Heart left ventricle (tissue), 16 donors: ENCODE results near the gene DNM1. TPM values are rescaled to one million over a fixed set of nuclear protein-coding genes. Genes with fewer than 3 reads are reported as not detected.

ENCODE experiments used
- ATAC-seq, 4 donors: fragments of 200-7000 bp; cut with Tn5 transposase; one replicate each; pipeline ENCODE4 v1.9.1; 2020 to 2022; ENCODE audit warnings: moderate library complexity in 4 of 4, mild to moderate bottlenecking in 3 of 4, moderate number of reproducible peaks in 1 of 4
- DNase-seq, 5 donors: peaks; one replicate each; pipeline ENCODE4 v3.0.0-alpha.2; 2020
- H3K27ac ChIP-seq, 12 donors: fragments of 200-600 bp; sonication (generic) in 4 of 12; one replicate each; pipeline versions ENCODE4 v1.5.0 to v1.8.0; 2016 to 2022; ENCODE audit warnings: mild to moderate bottlenecking in 2 of 12
- H3K27me3 ChIP-seq, 9 donors: fragments of 200-600 bp; sonication (generic) in 2 of 9; one replicate each; pipeline versions ENCODE4 v1.5.1 to v1.8.0; 2016 to 2022; ENCODE audit warnings: mild to moderate bottlenecking in 3 of 9
- H3K36me3 ChIP-seq, 9 donors: fragments of 200-600 bp; sonication (generic) in 2 of 9; one replicate each; pipeline versions ENCODE4 v1.5.0 to v1.8.0; 2018 to 2022; ENCODE audit warnings: mild to moderate bottlenecking in 2 of 9
- H3K4me1 ChIP-seq, 12 donors: fragments of 200-600 bp; sonication (generic) in 4 of 12; one replicate each; pipeline versions ENCODE4 v1.5.0 to v1.8.0; 2016 to 2022; ENCODE audit warnings: mild to moderate bottlenecking in 3 of 12
- H3K4me3 ChIP-seq, 12 donors: fragments of 200-600 bp; sonication (generic) in 4 of 12; one replicate each; pipeline versions ENCODE4 v1.5.0 to v1.8.0; 2017 to 2022; ENCODE audit warnings: mild to moderate bottlenecking in 9 of 12, moderate library complexity in 4 of 12
- H3K9me3 ChIP-seq, 12 donors: fragments of 200-600 bp; sonication (generic) in 4 of 12; one replicate each; pipeline versions ENCODE4 v1.5.0 to v1.8.0; 2016 to 2022; ENCODE audit warnings: mild to moderate bottlenecking in 1 of 12
- POLR2A ChIP-seq, 2 donors: fragments of 450-650 bp; IDR thresholded peaks; one replicate each; pipeline ENCODE4 v1.6.1; 2017; ENCODE audit warnings: antibody characterized with exemption in 2 of 2, mild to moderate bottlenecking in 2 of 2, moderate library complexity in 2 of 2
- WGBS, 4 donors: extraction: QIAGEN DNeasy Blood & Tissue Kit in 2 of 4; methylation state at CpG; one replicate each; pipeline versions ENCODE4 v1.1.5 to v1.1.7; 2013 to 2018; 5-methylcytosine and 5-hydroxymethylcytosine counted together
- intact Hi-C, 10 donors: fragments of 100-400 bp; cut with DNase I; formaldehyde crosslinking; loops; one replicate each; pipeline versions ENCODE4 v1.11.1 to v1.14.2; 2022
- polyA plus RNA-seq, 2 donors: library from polyadenylated mRNA; stranded (reverse); fragments of 200-250 nt; gene quantifications; one replicate each; pipeline ENCODE4 v1.2.3, GENCODE V29; 2013
- total RNA-seq, 9 donors: library from RNA; depleted of rRNA in 2 of 9; stranded (reverse); fragments of >200 nt in 2 of 9; fragmentation: NEBNext Ultra II Directional in 3 of 9; extraction: Animal tissue kit (Norgen Biotek cat#: 25700) in 3 of 9; gene quantifications; one replicate each; pipeline versions ENCODE4 v1.1.0 to v1.2.4, GENCODE V29; 2016 to 2023
- TF ChIP-seq, protein P1 (sequence below), 12 donors: fragments of 200-600 bp; sonication (generic) in 4 of 12; IDR thresholded peaks; one replicate each; pipeline versions ENCODE4 v1.5.0 to v1.8.0; 2018 to 2022; ENCODE audit warnings: antibody characterized with exemption in 12 of 12, mild to moderate bottlenecking in 5 of 12
- donor health status: ischemic (EF 13 %, LVEDD 7.1; RV severe dilation, severe dysfunction).
- donor health status: healthy with polysubstance abuse.
- donor health status: DM: no; HTN: yes; CAD: no.
- donor health status: DM: no; HTN: no; CAD: no.
- donor health status: ischemic (EF 25% LVEDD 6.9; RV normal size, moderate dysfunction).
- donor health status: ischemic (EF 25% LVEDD 5.7; RV mildly dilated, moderate dysfunction).
- donor health status: healthy.
- donor health status: DM: yes; HTN: yes; CAD: no.
- donor health status: ischemic (EF 35%, LVEDD 5.7; RV mildly dilated, moderate dysfunction).
- donor health status: nonischemic (EF 11% LVEDD 7.7; RV severe dilation, severe dysfunction).
- donor health status: DM: yes; HTN: yes; CAD: no.
- donor health status: PGD.
- donor health status: ischemic (EF 29% LVEDD 5.4; RV normal size, mild dysfunction).
- donor health status: nonischemic (EF 23%, LVEDD 6.1; RV moderate dilation, normal function).

Gene DNM1
- total and polyA plus RNA-seq, 11 donors: 1.6 to 17.2 (median 3.6) TPM

DNA sequence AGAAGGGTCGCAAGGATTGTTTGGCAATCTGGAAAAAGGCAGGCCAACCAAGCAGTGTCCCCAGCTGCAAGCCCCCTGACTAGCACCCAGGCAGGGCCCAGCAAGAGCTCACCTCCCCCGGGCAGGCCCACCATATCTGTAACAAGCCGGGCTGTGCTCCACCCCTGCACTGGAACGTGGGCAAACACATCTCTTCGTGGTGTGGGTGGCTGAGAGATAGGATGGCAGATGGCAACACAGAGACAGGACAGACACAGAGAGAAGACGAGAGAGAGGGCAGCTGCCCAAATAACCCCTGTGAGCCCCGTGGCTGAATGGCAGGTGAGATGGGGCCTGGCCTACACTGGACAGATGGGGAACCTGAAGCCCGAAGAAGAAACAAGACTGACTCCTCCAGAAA is 33.7 kb upstream of the DNM1 start:
- Histone ChIP-seq H3K27me3 (no peaks in the 10 kb centered on the region), H3K27ac (no peak overlapping the region), H3K36me3 (peaks cover 4 to 94% (median 67%) of the 10 kb centered on the region in 9 donors), H3K4me1 (peaks cover 0 to 2% (median 0%) of the 10 kb centered on the region in 12 donors), H3K9me3 (no peaks in the 10 kb centered on the region), H3K4me3 (no peak overlapping the region)
- 82 to 93% (median 90%) methylated on average over 8 of the region's 8 CpGs for WGBS, 4 donors
- intact Hi-C loops: no loop called here
- no peak for TF ChIP-seq POLR2A (IDR thresholded peaks at IDR 0.05)
- TF ChIP-seq, protein P1, sequence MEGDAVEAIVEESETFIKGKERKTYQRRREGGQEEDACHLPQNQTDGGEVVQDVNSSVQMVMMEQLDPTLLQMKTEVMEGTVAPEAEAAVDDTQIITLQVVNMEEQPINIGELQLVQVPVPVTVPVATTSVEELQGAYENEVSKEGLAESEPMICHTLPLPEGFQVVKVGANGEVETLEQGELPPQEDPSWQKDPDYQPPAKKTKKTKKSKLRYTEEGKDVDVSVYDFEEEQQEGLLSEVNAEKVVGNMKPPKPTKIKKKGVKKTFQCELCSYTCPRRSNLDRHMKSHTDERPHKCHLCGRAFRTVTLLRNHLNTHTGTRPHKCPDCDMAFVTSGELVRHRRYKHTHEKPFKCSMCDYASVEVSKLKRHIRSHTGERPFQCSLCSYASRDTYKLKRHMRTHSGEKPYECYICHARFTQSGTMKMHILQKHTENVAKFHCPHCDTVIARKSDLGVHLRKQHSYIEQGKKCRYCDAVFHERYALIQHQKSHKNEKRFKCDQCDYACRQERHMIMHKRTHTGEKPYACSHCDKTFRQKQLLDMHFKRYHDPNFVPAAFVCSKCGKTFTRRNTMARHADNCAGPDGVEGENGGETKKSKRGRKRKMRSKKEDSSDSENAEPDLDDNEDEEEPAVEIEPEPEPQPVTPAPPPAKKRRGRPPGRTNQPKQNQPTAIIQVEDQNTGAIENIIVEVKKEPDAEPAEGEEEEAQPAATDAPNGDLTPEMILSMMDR (IDR thresholded peaks at IDR 0.05): no peak
- no peak for ATAC-seq
- DNase-seq: no peak

- intact Hi-C loops: no loop called here
- H3K27me3 ChIP-seq: no peaks in the 10 kb centered on the region
- WGBS, 4 donors: 90 to 95% (median 91%) methylated on average over 7 to 8 of the region's 8 CpGs
- ATAC-seq (no peak), DNase-seq (no peak)
- H3K4me3 ChIP-seq: no peak overlapping the region
- TF ChIP-seq, protein P1 (IDR thresholded peaks at IDR 0.05): no peak
- TF ChIP-seq POLR2A (IDR thresholded peaks at IDR 0.05): no peak
- peaks cover 4 to 94% (median 67%) of the 10 kb centered on the region in 9 donors for H3K36me3 ChIP-seq
- H3K4me1 ChIP-seq: no peaks in the 10 kb centered on the region
- no peaks in the 10 kb centered on the region for H3K9me3 ChIP-seq
- H3K27ac ChIP-seq: no peak overlapping the region
These were observed 33.3 kb upstream of the DNM1 start for GRCh38 chr9:128169925-128170324.

DNA sequence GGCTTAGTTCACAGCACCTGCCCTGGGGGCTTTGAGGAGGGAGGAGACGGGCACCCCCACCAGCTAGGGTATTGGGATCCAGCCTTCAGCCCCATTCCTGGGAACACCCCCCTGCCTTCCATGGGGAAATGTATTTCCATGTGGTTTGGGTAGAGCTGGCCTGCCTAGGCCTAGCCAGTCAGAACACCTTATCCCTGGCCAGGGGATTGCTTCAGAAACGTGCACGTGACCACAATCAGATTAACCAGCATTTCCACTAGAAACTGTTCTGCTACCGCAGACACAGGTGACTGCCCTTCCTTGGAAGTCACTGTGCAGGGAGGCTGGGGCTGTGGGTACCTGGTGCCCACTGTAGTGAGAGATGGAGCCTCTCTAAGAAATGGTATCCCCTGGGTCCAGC is 29.1 kb upstream of the DNM1 start:
- intact Hi-C loops: no loop called here
- Histone ChIP-seq H3K36me3 (peaks cover 13 to 96% (median 71%) of the 10 kb centered on the region in 9 donors), H3K9me3 (peaks cover 0 to 2% (median 0%) of the 10 kb centered on the region in 12 donors), H3K27ac (no peak overlapping the region), H3K4me1 (no peaks in the 10 kb centered on the region), H3K4me3 (no peak overlapping the region), H3K27me3 (no peaks in the 10 kb centered on the region)
- ATAC-seq (no peak), DNase-seq (no peak)
- TF ChIP-seq POLR2A (IDR thresholded peaks at IDR 0.05): no peak
- TF ChIP-seq, protein P1 (IDR thresholded peaks at IDR 0.05): no peak
- WGBS, 4 donors: 70 to 98% (median 90%) methylated on average over 4 of the region's 4 CpGs

GRCh38 chr9:128175102-128175563 is 28.0 kb upstream of the DNM1 start:
- intact Hi-C loops: no loop called here
- Histone ChIP-seq H3K27ac (no peak overlapping the region), H3K4me1 (no peaks in the 10 kb centered on the region), H3K27me3 (no peaks in the 10 kb centered on the region), H3K9me3 (peaks cover 0 to 4% (median 0%) of the 10 kb centered on the region in 12 donors), H3K36me3 (peaks cover 11 to 96% (median 71%) of the 10 kb centered on the region in 9 donors), H3K4me3 (no peak overlapping the region)
- WGBS, 4 donors: 77 to 92% (median 84%) methylated on average over 8 of the region's 8 CpGs
- DNase-seq (no peak), ATAC-seq (no peak)
- TF ChIP-seq, protein P1 (IDR thresholded peaks at IDR 0.05): no peak
- no peak for TF ChIP-seq POLR2A (IDR thresholded peaks at IDR 0.05)
